Coronary artery (tissue), 2 donors: Measurements from ENCODE around the gene RGS11.
A peak's percentile ranks its signal among the peaks of the same experiment; 100 is the strongest.

ENCODE experiments used
- DNase-seq: peaks from one replicate; pipeline ENCODE4 v3.0.0-alpha.2; 2017; ENCODE audit warnings: low spot score
- H3K27ac ChIP-seq, 2 donors: fragments of 200-600 bp; sonication (generic); one replicate each; pipeline ENCODE4 v1.5.1; 2016 to 2019
- H3K4me3 ChIP-seq: fragments of 200-600 bp; sonication (generic); 2 replicates; pipeline ENCODE4 v1.5.1; 2016; ENCODE audit warnings: mild to moderate bottlenecking, moderate library complexity
- CTCF ChIP-seq: fragments of 200-600 bp; sonication (generic); IDR thresholded peaks from one replicate; pipeline ENCODE4 v1.5.1; 2019; ENCODE audit warnings: antibody characterized with exemption

Gene RGS11

GRCh38 chr16:253833-254232 lies 21.9 kb downstream of the RGS11 start:
- TF ChIP-seq CTCF: no peak
- Histone ChIP-seq H3K27ac (no peak overlapping the region), H3K4me3 (no peak overlapping the region)
- no peak for DNase-seq

- H3K27ac ChIP-seq: peak overlapping the region in 1 of 2 donors; percentile 22
- no peak for DNase-seq
- no peak for TF ChIP-seq CTCF
- no peak overlapping the region for H3K4me3 ChIP-seq
Observed at GRCh38 chr16:252366-253337, 23.1 kb downstream of the RGS11 start.

GRCh38 chr16:249431-249830 lies 26.3 kb downstream of the RGS11 start:
- H3K4me3 ChIP-seq: no peak overlapping the region
- TF ChIP-seq CTCF: no peak
- no peak for DNase-seq
- no peak overlapping the region for H3K27ac ChIP-seq

- Histone ChIP-seq H3K27ac (no peak overlapping the region), H3K4me3 (no peak overlapping the region)
- TF ChIP-seq CTCF: no peak
- no peak for DNase-seq
Observed at GRCh38 chr16:247027-247426, 28.7 kb downstream of the RGS11 start.

- TF ChIP-seq CTCF: no peak
- Histone ChIP-seq H3K4me3 (no peak overlapping the region), H3K27ac (no peak overlapping the region)
- no peak for DNase-seq
Observed at GRCh38 chr16:245105-245504, 30.6 kb downstream of the RGS11 start.

- no peak overlapping the region for H3K4me3 ChIP-seq
- TF ChIP-seq CTCF: no peak
- H3K27ac ChIP-seq: no peak overlapping the region
- DNase-seq: no peak
Observed at GRCh38 chr16:243348-243747, 32.4 kb downstream of the RGS11 start.

GRCh38 chr16:242281-242680 lies 33.5 kb downstream of the RGS11 start:
- H3K4me3 ChIP-seq: no peak overlapping the region
- H3K27ac ChIP-seq: peak overlapping the region in 1 of 2 donors; percentile 32
- DNase-seq: no peak
- TF ChIP-seq CTCF: no peak
